GM23338 (cell line): ENCODE measurements around the gene HGD.

Experiments
- CTCF ChIP-seq, 2 experiments: fragments of 200-600 bp in 1 of 2; sonication (generic) in 1 of 2; conservative IDR thresholded peaks; 2 replicates each; pipeline versions ENCODE4 v1.5.1 to v1.6.1; 2016 to 2017; ENCODE audit warnings: antibody characterized with exemption in 2 of 2, low read depth in 2 of 2, mild to moderate bottlenecking in 2 of 2, moderate library complexity in 1 of 2
- EZH2 ChIP-seq: fragments of 200-600 bp; sonication (generic); IDR thresholded peaks from one replicate; pipeline ENCODE4 v1.8.0; 2017; ENCODE audit warnings: antibody characterized with exemption, mild to moderate bottlenecking, low read depth; ENCODE audit not compliant: unreplicated experiment
- REST ChIP-seq: IDR thresholded peaks from one replicate; pipeline ENCODE4 v1.6.1; 2018; ENCODE audit warnings: antibody characterized with exemption; ENCODE audit not compliant: unreplicated experiment
- ZNF331 ChIP-seq: fragments of 250-450 bp; sonication (Bioruptor Pico); IDR thresholded peaks from 2 replicates; pipeline ENCODE4 v1.5.0; 2020; ENCODE audit warnings: low read depth, mild to moderate bottlenecking, moderate library complexity

- TF ChIP-seq CTCF (conservative IDR thresholded peaks at IDR 0.05; ENCODE audit: low read depth in 2 of 2) (no peak), REST (no peak), EZH2 (no peak), ZNF331 (CRISPR knock-in tag) (no peak)
Measured at GRCh38 chr3:120596116-120596852, 85.8 kb downstream of the HGD start, which contains the start of gene NDUFB4.
